Muscle layer of duodenum (tissue), 2 donors: Measurements from ENCODE around the gene DMKN.

Experiments
- H3K27ac ChIP-seq: one replicate; pipeline ENCODE4 v1.7.0; 2013; ENCODE audit warnings: mild to moderate bottlenecking, low read length
- H3K27me3 ChIP-seq: one replicate; pipeline ENCODE4 v1.7.0; 2013; ENCODE audit warnings: low read depth, mild to moderate bottlenecking, control low read depth, low read length
- H3K36me3 ChIP-seq, 2 donors: one replicate each; pipeline ENCODE4 v1.7.0; 2013; ENCODE audit warnings: low read length in 2 of 2, control low read depth in 1 of 2, mild to moderate bottlenecking in 1 of 2; ENCODE audit not compliant: insufficient read depth in 2 of 2, control insufficient read depth in 1 of 2
- H3K4me1 ChIP-seq, 2 donors: one replicate each; pipeline ENCODE4 v1.7.0; 2013; ENCODE audit warnings: low read length in 2 of 2, mild to moderate bottlenecking in 2 of 2, control low read depth in 1 of 2, moderate library complexity in 1 of 2; ENCODE audit not compliant: insufficient read depth in 2 of 2, control insufficient read depth in 1 of 2
- H3K4me3 ChIP-seq, 2 donors: one replicate each; pipeline ENCODE4 v1.7.0; 2013; ENCODE audit warnings: low read length in 2 of 2, low read depth in 1 of 2, mild to moderate bottlenecking in 1 of 2
- H3K9me3 ChIP-seq, 2 donors: one replicate each; pipeline ENCODE4 v1.7.0; 2013; ENCODE audit warnings: low read length in 2 of 2, control low read depth in 1 of 2, mild to moderate bottlenecking in 1 of 2; ENCODE audit not compliant: control insufficient read depth in 1 of 2
- donor health status: healthy.

DMKN gene

DNA sequence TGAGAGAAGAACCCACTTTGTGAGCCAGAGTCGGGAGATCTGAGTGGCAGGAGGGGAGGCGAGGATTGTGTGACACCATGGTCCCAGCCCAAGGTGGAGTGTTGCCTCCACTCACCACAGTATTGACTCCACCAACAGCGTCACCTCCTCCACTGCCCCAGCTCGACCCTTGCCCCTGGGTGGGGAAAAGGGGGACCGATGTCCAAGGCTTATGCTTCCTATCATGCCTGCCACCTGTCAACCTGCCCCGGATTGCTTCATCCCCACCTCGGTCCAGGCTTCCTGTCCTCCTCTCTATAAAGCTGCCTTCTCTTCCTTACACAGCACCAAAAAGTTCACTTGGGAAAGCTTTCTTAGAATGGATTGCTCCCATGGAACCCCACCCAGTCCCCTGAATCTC is 7.4 kb downstream of the DMKN start:
- H3K27me3 ChIP-seq: peaks cover 24% of the 10 kb centered on the region
- H3K27ac ChIP-seq: no peak overlapping the region
- no peak overlapping the region for H3K4me3 ChIP-seq
- no peaks in the 10 kb centered on the region for H3K36me3 ChIP-seq
- H3K9me3 ChIP-seq: no peaks in the 10 kb centered on the region
- peaks cover 0 to 12% of the 10 kb centered on the region in 2 donors for H3K4me1 ChIP-seq

DNA sequence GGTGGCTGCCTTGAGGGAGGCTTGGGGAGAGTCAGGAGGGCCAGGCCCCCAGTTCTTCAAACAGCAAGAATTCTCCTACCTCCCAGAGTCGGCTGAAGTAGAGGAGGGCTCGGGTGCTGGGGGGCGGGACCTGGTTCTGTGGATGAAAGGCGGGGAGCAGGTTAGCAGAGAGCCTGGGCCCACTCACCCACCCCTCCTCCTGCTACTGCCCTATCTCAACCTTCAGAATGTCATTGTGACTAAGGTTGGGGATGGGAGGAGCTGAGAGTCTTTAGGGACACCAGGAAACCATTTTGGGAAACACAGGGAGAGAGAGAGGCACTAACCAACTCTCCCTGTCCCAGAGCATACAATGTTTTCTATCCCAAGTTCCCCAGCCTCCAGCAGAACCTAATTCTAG is 10.7 kb downstream of the DMKN start:
- Histone ChIP-seq H3K4me1 (no peaks in the 10 kb centered on the region), H3K27me3 (peaks cover 5% of the 10 kb centered on the region), H3K4me3 (no peak overlapping the region), H3K36me3 (no peaks in the 10 kb centered on the region), H3K9me3 (no peaks in the 10 kb centered on the region), H3K27ac (no peak overlapping the region)

DNA sequence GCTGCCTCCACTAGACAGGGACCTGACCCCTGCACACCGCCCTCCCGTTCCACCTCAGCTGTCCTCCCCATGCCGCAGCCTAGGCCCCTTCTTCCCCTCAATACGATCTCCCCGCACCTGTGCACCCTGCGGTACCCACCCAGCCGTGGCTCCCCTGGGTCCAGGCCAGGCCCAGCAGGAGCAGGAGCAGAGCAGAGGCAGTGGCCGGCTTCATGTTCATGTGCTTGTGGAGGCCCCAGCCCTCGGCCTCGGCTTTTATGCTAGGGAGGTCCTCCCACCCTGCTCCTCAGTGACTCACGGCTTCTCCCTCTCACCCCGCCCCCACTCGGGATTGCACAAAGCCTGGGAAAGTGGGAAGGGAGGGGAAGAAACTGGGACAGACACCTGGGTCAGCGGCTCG is 11.8 kb downstream of the DMKN start:
- Histone ChIP-seq H3K9me3 (no peaks in the 10 kb centered on the region), H3K27me3 (no peaks in the 10 kb centered on the region), H3K27ac (no peak overlapping the region), H3K4me1 (no peaks in the 10 kb centered on the region), H3K4me3 (no peak overlapping the region), H3K36me3 (no peaks in the 10 kb centered on the region)

DNA sequence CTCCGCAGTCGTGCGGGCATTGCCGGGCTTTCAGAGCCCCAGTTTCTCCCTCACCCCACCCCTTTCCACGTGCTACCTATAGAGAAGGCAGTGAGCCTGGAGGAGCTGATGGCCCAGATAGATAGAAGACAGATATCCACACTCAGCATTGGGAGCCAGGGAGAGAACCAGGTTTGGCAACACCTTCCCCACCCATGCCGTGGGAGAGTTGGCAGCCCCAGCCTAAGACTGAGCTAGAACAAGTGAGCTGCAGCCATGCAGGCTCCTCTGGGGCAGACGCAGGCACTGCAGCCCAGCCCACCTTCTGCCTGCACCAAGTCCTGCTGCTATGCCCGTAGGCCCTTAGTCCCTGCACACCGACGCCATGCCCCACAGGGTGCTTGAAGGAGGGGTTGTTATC is 12.8 kb downstream of the DMKN start:
- no peak overlapping the region for H3K4me3 ChIP-seq
- H3K4me1 ChIP-seq: no peaks in the 10 kb centered on the region
- no peaks in the 10 kb centered on the region for H3K9me3 ChIP-seq
- no peak overlapping the region for H3K27ac ChIP-seq
- H3K36me3 ChIP-seq: no peaks in the 10 kb centered on the region
- H3K27me3 ChIP-seq: no peaks in the 10 kb centered on the region

DNA sequence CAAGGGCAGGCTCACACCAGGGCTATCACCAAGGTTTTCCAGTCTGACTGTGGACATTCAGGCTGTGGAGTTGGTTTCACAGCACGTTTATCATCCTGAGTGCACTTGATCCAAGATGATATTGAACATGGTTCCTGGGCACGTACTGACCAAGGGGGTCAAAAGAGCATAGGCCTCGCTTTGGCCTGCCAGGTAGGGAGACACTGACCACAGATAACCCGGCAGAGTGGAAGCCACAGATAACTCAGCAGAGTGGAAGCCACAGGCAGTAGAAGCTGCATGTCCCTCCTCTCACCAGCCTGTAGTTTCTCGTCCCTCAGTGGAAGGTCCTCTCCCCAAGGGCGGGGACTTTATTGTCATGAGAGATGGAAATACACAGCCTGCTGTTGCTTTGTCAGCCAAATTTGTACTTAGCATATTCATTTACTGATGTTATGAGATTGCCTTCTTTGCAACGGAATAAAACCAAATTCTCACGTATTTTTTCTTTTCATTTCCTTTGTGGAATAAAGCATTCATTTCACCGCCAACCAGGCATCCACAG is 14.4 kb downstream of the DMKN start:
- Histone ChIP-seq H3K27me3 (no peaks in the 10 kb centered on the region), H3K9me3 (no peaks in the 10 kb centered on the region), H3K4me3 (no peak overlapping the region), H3K27ac (no peak overlapping the region), H3K4me1 (no peaks in the 10 kb centered on the region), H3K36me3 (no peaks in the 10 kb centered on the region)

DNA sequence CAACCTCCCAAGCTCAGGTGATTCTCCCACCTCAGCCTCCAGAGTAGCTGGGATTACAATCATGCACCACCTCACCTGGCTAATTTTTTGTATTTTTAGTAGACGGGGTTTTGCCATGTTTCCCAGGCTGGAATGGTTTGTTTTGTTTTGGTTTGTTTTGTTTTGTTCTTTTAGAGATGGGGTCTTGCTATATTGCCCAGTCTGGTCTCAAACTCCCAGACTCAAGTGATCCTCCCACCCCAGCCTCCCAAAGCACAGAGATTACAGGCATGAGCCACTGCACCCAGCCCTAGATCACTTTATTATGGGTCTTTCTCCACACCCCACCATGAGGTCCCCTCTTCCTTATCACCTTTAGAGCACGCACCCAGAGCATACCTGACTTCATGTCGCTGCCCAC is 15.2 kb downstream of the DMKN start:
- no peaks in the 10 kb centered on the region for H3K9me3 ChIP-seq
- no peak overlapping the region for H3K27ac ChIP-seq
- no peaks in the 10 kb centered on the region for H3K27me3 ChIP-seq
- H3K4me3 ChIP-seq: no peak overlapping the region
- no peaks in the 10 kb centered on the region for H3K4me1 ChIP-seq
- no peaks in the 10 kb centered on the region for H3K36me3 ChIP-seq

DNA sequence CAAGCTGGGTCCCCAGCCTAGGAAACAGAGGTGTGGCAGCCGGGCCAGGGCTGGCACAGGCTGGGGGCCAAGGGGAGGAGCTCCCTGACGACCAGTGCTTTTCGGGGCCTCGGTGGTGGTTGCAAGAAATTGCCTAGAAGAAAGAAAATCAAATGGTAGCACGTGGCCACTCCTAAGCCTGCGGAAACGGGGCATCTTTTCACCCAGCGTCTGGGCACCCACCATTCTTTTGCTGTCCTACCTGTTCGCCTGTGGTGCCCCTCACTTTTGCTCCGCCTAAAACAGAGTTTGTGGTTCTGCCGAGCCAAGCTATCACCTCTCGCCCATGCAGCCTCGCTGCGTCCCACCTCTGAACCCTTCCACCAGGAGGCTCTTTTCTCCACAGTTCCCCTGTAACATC is 16.0 kb downstream of the DMKN start:
- H3K27me3 ChIP-seq: no peaks in the 10 kb centered on the region
- H3K4me1 ChIP-seq: no peaks in the 10 kb centered on the region
- H3K36me3 ChIP-seq: no peaks in the 10 kb centered on the region
- no peak overlapping the region for H3K4me3 ChIP-seq
- no peaks in the 10 kb centered on the region for H3K9me3 ChIP-seq
- no peak overlapping the region for H3K27ac ChIP-seq

DNA sequence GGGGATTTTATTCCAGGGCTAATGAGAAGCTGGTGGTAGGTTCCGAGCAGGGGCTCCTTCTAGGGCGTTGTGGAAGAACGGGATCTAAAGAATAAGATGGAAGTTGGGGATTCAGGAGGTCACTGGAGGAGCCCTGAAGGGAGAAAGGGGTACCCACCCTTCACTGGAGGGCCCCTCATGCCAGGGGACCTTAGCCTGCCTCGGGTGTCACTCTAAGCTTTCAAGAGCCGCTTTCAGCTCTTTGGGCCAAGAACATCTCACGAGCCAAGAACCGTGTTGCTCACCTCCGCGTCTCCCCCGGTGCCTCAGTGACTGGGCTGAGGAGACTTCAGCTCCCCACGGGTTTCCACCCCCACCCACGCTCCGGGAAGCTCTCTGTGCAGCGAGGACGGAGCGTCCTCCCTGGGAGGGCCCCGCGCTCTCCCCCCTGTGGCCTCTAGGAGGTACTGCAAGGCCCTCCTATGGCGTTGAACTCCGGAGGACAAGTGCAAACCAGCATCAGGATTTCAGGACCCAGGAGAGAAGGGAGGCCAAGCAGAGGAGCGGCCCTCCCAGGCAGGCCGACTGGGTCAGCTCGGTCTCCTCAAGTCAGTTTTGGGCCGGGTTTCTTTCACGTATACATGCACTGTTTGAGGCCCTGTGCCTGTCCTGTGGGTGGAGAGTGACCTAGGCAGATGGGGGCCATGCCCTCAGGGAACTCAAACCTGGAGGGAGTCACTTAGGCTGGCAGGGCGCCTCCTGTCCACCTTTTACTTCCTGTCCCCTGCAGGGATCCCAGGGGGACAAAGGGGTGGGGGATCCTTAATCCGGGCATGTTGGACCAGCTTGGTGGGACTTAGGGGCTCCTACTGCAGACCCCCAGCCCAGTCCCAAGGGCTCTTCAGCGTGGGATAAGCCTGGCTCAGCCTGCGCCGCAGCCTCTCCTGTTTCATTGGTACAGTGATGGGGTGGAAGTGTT is 18.1 kb downstream of the DMKN start:
- H3K9me3 ChIP-seq: no peaks in the 10 kb centered on the region
- no peak overlapping the region for H3K4me3 ChIP-seq
- no peaks in the 10 kb centered on the region for H3K27me3 ChIP-seq
- no peak overlapping the region for H3K27ac ChIP-seq
- no peaks in the 10 kb centered on the region for H3K4me1 ChIP-seq
- H3K36me3 ChIP-seq: no peaks in the 10 kb centered on the region

DNA sequence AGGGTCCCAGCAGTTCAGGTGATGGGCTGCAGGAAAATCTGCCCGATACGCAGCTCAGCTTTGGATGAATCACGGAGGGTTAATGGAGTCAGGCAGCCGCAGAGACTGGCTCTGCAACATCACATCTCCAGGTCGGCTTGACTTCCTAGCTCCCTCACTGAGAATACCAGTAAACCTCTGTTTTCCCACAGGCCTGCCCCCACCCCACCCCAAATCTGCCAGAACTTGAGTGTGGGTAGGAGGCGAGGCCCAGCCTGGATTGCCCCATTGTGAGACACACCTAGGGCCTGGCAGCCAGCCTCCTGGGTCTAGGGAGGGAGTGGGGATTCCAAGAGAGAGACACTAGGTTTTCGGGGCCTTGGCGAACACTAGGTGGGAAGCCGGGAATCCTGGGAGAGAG is 19.5 kb downstream of the DMKN start:
- Histone ChIP-seq H3K27ac (no peak overlapping the region), H3K9me3 (no peaks in the 10 kb centered on the region), H3K4me1 (no peaks in the 10 kb centered on the region), H3K4me3 (no peak overlapping the region), H3K27me3 (no peaks in the 10 kb centered on the region), H3K36me3 (no peaks in the 10 kb centered on the region)

DNA sequence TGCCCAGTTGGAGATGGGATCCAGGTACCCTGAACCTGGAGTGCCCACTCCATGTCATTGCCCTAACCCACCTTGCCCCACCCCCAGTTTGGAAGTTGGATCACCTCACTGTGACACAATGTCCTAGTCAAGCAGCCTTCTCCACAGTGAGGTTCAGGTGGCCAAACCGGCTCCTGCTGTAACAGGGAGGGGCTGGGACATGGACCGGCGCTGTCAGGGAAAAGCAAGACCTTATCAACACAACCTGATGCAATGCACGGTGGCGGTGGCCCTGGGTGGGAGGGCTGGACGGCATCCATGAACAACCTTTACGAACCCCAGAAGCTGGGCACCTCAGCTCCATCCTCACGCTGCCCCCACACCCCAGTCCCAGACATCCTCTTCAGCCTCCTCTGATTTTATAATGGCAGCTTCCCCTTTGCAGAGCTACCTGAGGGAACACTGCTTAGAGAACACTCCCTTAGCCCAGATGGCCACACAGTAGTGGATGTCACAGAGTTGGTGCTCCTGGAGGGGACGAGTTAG is 21.6 kb downstream of the DMKN start:
- H3K36me3 ChIP-seq: no peaks in the 10 kb centered on the region
- no peak overlapping the region for H3K27ac ChIP-seq
- H3K4me3 ChIP-seq: no peak overlapping the region
- H3K9me3 ChIP-seq: no peaks in the 10 kb centered on the region
- no peaks in the 10 kb centered on the region for H3K4me1 ChIP-seq
- H3K27me3 ChIP-seq: no peaks in the 10 kb centered on the region

DNA sequence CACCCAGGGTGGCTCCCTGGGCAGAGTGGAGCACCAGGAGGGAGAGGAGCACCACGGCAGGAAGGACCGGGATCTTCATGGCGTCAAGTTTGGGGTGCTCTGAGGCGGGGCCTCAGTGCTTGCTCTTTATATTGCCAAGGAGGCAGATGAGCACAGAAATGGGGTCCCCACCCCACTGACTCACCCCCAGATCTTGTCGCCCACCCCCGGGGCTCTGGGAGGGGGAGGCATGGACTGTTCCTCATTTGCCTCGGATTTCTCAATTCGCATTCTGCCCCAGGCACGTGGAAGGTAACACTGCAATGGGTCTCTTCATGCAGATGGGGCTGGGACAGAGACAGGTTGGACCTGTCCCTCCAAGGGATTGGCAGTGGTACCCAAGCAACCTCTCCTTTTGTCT is 23.1 kb downstream of the DMKN start, which contains the start of gene KRTDAP:
Gene KRTDAP (minus strand): TSS at position 101 of the 400 bp plus-strand sequence. CDS start 22 bp downstream, at position 79.
- H3K27me3 ChIP-seq: no peaks in the 10 kb centered on the region
- H3K27ac ChIP-seq: no peak within 1 kb of the TSS
- no peaks in the 10 kb centered on the region for H3K4me1 ChIP-seq
- H3K36me3 ChIP-seq: no peaks in the 10 kb centered on the region
- H3K9me3 ChIP-seq: no peaks in the 10 kb centered on the region
- no peak within 1 kb of the TSS for H3K4me3 ChIP-seq
